ENCODE results near the gene IL31RA.
"Not testable (repeated sequence)": the region's sequence is repeated elsewhere in the genome, so short reads cannot be mapped to it uniquely, and the experiment has no call there.

- TF ChIP-seq, protein P1, sequence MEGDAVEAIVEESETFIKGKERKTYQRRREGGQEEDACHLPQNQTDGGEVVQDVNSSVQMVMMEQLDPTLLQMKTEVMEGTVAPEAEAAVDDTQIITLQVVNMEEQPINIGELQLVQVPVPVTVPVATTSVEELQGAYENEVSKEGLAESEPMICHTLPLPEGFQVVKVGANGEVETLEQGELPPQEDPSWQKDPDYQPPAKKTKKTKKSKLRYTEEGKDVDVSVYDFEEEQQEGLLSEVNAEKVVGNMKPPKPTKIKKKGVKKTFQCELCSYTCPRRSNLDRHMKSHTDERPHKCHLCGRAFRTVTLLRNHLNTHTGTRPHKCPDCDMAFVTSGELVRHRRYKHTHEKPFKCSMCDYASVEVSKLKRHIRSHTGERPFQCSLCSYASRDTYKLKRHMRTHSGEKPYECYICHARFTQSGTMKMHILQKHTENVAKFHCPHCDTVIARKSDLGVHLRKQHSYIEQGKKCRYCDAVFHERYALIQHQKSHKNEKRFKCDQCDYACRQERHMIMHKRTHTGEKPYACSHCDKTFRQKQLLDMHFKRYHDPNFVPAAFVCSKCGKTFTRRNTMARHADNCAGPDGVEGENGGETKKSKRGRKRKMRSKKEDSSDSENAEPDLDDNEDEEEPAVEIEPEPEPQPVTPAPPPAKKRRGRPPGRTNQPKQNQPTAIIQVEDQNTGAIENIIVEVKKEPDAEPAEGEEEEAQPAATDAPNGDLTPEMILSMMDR (conservative IDR thresholded peaks at IDR 0.05; ENCODE audit: low read depth, low read length), result not testable (repeated sequence)
- not testable (repeated sequence) for TF ChIP-seq EZH2 (IDR thresholded peaks at IDR 0.05; ENCODE audit: borderline replicate concordance, low read depth, low read length, poor library complexity, severe bottlenecking)
Observed at GRCh38 chr5:55808814-55809213, 42.3 kb upstream of the IL31RA start.
